CD4-positive, alpha-beta T cell treated with Interferon alpha-2 for 1 hour (primary cell): Measurements from ENCODE around the gene PLXNB2.
"Not testable (repeated sequence)": the region's sequence is repeated elsewhere in the genome, so short reads cannot be mapped to it uniquely, and the experiment has no call there.

Experiments
- DNase-seq, 2 donors: peaks; one replicate each; pipeline ENCODE4 v3.0.0-alpha.2; 2020 to 2022

PLXNB2 gene

DNA sequence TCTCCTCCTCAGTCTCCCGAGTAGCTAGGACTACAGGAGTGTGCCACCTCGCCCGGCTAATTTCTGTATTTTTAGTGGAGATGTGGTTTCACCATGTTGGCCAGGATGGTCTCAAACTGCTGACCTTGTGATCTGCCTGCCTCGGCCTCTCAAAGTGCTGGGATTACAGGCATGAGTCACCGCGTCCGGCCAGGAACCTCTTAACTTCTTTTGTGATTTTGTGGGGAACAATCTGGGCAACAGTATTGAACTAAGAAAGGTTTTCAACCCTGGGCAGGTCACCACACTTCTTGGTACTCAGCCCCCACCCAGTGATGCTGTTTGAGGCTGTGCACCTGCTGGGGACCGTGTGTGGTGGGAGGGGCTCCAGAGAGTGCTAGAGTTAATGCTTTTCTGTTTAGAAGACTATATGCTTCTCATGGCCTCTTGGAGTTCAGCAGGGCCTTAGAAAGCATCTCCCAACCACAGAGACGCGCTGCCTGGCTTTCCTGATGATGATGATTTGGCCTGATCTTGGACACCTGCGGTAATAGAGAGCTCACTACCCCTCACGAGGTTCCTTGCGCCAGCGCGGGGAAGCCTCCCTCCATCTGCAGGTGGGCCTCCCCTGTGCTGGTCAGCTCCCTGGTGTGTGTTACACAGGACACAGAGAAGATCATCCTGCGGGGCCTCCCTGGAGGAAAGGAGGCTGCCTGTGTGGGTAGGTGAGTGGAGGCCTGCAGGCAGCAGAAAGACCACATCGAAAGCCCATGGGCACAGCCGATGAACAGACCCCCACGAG, 18.2 kb upstream of the PLXNB2 start:
- DNase-seq = no peak

DNA sequence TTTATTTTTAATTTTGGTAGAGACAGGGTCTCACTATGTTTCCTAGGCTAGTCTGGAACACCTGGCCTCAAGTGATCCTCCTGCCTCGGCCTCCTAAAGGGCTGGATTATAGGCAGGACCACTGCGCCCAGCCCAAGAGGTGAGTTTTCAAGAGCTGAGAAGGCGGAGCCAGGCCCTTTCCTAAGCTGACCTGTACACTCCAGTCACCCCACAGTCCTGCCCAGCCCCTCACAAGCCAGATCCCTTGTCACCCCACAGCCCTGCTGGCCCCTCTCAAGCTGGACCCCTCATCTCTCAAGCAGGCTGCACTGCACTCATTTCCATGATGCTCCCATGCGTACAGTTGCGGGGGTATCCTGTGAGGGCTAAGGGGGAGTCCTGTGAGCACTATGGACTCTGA, 16.5 kb upstream of the PLXNB2 start:
- DNase-seq = no peak

DNA sequence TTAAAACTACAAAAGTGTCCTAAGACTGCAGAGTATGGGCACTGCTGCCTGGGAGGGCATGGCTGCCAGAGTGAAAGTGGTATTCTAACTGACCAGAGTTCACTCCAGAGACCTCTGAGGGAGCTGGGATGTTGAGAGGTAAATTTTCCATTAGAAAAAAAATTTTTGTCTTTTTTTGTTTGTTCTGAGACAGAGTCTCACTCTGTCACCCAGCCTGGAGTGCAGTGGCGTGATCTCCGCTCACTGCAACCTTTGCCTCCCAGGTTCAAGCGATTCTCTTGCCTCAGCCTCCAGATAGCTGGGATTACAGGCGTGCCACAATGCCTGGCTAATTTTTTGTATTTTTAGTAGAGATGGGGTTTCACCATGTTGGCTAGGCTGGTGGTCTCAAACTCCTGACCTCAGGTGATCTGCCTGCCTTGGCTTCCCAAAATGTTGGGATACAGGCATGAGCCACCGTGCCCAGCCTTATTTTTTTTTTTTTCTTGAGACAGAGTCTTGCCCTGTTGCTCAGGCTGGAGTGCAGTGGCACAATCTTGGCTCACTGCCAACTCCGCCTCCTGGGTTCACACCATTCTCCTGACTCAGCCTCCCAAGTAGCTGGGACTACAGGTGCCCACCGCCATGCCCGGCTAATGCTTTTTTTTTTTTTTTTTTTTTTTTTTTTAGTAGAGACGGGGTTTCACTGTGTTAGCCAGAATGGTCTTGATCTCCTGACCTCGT, 15.1 kb upstream of the PLXNB2 start:
- not testable (repeated sequence) for DNase-seq

DNA sequence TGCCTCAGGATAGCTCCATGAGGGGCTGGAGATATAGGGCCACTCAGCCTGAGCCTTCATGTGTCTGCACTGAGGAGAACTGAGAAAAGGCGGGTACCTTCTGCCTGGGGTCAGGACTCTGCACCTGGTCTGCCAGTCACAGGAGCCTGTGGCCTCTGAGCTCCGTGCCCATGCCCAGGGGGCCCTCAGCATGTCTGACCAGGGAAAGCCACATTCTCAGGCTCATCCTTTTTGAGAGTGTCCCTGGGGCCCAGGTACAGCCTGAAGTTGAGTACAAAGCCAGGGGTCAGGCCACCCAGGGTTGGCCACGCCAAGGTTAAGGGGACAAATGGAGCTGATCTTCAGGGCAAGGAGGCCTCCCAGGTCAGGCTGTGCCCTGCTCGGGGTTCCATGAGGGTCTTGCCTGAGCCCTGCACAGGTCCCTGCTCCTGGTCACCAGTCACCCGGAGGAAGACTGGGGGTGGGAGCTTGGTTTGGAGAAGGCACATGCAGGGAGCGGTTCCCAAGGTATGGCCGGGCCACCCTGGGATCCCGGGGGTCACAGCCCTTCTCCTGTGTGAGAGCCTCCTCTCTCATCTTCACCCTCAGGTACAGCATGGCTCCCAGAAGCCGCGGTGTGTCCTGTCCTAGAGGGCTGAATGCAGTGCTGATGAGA, 13.4 kb upstream of the PLXNB2 start:
- DNase-seq = no peak

DNA sequence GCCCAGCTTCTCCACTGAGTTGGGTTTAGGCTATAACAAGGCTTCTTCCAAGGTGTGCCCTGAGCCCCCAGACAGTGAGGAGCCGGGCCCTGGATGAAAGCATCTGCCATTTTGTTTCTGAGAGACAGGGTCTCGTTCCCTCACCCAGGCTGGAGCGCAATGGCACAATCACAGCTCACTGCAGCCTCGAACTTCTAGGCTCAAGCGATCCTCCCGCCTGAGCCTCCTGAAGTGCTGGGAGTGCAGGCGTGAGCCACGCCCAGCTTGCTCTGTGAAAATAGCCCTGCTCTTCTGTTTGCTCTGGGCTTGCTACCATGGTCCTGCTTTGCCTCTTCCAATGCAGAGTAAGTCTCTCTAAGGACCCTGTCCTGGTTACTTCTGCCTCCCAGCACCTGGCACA, 12.7 kb upstream of the PLXNB2 start:
- DNase-seq = no peak

DNA sequence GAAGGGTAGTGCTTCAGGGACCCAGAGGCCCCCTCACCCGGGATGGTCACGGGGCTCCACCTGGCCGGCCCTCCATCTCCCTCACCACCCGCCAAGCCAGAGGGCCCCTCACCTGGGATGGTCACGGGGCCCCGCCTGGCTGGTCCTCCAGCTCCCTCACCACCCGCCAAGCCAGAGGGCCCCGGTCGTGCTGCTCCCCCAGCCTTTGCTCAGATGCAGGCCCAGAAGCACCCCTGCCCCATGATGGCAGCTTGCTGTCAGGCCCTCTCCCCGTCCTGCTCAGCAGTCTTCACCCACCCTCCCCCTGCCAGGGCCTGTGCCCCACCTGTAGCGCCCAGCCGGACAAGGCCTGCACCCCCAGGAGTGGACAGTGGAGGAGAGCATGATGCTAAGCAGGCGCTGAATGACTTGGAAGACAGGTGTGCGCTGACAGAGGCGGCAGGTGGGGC, 12.1 kb upstream of the PLXNB2 start:
- no peak for DNase-seq

DNA sequence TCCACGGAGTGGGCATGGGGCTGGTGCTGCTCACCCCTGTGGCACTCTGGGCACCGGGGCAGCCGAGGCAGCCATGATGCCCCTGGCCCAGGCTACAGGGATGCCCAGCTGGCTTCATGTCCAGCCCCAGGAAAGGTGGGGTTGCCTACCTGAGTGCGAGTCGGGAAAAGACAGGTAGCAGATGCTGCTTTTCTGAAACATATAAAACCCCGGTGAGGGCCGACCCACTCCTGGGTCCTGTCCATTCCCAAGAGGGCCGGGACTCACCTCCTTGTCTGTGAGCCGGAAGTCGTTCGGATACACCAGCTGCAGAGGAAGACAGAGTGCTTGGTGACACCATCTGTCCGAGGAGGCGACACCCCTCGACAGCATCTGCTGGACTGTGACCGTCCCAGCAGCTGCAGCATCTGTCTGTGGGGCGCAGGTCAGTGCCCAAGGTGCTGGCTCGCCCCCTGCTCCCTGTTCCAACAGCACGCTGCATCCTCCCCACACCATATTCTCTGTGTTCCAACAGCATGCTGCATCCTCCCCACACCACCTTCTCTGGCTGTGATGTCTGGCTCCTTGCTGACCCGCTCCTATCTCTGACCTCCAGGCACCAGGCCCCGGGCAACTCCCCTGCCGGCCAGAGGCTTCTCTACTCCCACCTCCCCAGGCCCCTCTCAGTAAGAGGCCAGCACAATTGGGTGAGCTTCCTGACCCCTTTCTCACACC, 11.4 kb upstream of the PLXNB2 start:
- no peak for DNase-seq

DNA sequence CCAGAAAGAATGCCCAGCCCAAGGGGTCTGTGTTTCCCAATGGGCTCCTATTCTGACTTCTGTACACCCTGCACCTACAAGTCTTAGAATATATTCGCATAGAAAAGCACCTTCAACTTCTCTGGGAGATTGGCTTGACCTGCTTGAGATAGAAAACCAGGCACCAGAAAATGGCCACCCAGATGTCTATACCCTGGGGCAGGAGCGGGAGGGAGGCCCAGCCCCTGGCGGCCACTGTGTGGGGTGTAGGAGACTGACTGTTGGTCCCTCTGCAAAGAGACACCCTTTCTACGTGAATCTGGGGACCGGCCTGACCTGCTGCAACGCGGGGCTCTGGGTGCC, 10.9 kb upstream of the PLXNB2 start:
- DNase-seq = no peak

DNA sequence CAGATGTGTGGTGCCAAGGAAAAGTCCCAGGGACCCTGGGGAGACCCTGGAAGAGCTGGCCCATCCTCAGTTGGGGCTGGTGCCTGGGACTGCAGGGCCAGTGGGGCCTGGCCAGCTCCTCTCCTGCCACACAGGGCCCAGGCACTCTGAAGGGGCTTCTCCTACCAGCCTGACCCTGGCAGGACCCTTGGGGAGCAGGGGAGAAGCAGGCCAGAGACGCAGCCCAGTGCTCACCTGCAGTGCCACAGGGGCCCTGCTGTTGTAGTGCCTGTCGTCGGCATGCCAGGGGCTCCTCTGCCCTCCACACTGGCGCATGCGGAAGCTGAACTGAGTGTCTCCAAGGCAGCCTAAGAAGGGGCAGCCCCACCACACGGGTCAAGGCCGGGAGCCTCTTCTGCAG, 10.2 kb upstream of the PLXNB2 start:
- no peak for DNase-seq

DNA sequence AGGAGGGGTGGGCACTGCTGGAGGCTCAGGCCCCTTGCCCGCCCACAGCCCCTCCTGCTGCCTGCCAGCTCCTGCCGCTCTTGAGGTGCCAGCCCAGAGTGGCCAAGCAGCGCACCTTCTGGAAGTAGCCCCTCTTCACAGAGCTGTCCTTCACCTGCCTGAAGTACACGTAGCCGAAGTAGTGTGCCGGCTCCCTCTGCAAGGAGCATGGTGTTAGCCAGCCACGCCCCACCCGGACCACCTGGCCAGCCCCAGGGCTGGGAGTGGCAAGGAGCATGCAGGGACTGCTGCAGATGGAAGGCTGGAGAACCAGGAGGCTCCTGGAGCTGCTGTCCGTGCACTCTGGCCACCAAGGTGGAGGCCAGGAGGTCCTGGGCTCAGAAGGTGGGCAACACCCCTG, 9.7 kb upstream of the PLXNB2 start:
- DNase-seq = no peak

DNA sequence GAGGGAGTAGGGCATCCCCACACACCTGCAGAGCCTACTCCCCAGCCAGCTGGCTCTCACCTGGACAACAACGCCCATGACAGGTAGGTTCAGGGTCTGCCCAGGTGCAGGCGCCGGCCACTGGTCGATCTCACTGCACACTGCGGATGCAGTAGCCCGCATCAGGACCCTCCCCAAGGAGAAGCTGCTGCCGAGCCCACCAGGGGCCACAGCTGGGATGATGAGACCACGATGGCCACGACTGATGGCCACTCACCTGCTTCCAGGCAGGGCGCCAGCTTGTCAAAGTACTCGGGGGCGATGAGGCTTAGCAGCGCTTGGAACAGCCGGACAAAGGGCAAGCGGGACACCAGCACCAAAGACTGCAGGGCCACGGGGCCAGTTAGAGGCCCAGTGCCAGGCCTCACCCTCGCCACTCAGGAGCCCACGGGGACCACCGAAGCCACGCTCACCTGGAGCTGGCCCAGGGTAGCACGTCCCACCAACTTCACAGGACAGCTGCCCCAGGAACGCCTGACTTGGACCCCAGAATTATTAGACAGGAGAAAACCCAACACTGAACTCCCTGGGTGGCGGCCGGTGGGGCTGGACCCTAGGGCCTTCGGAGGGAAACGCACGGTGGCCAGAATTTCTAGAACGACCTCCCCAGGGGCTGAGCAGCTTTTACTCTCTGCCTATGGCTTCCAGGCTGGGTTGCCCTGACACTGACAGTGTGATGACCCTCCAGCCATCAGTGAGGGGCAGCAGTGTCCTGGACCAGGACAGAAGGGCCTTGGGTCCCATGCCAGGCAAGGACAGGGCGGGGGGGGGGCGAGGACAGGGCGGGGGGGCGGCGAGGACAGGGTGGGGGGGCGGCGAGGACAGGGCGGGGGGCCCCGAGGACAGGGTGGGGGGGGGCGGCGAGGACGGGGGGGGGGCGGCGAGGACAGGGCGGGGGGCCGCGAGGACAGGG, 8.9 kb upstream of the PLXNB2 start:
- DNase-seq = no peak

DNA sequence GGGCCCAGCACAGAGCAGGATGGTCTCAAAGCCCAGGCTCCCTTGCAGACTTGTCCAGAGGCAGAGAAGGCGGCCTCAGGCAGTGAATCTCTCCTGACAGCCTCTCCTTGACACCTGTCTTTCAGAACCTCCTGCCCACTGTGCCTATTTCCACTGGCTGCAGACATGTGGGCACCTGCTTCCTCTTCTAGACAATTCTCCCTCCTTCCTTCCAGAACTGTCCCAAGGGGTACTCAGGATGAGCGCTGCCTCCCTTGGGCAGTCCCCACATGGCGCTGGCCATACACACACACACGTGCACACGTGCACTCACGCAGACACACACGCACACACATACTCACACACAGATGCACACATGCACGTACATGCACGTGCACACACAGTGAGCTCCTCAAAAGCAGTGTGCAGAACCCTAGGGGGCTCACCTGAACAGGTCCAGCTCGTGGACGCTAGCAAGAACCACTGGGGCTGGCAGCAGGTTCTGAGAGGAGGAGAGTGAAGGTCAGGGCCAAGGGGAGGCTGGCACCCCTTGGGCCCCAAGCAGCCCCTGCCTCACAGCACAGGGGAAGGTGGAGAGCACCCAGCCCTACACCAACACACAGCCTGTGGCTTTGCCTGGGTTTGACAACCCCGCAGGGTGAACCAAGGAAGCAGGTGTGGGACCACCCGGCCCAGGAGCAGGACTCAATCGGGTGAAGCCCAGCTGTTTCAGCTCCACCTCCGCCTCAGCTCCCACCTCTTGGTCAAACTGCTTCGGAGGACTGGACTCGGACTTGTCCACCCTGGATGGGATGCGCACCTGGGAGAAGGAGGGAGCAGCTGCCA, 8.1 kb upstream of the PLXNB2 start:
- DNase-seq = no peak

DNA sequence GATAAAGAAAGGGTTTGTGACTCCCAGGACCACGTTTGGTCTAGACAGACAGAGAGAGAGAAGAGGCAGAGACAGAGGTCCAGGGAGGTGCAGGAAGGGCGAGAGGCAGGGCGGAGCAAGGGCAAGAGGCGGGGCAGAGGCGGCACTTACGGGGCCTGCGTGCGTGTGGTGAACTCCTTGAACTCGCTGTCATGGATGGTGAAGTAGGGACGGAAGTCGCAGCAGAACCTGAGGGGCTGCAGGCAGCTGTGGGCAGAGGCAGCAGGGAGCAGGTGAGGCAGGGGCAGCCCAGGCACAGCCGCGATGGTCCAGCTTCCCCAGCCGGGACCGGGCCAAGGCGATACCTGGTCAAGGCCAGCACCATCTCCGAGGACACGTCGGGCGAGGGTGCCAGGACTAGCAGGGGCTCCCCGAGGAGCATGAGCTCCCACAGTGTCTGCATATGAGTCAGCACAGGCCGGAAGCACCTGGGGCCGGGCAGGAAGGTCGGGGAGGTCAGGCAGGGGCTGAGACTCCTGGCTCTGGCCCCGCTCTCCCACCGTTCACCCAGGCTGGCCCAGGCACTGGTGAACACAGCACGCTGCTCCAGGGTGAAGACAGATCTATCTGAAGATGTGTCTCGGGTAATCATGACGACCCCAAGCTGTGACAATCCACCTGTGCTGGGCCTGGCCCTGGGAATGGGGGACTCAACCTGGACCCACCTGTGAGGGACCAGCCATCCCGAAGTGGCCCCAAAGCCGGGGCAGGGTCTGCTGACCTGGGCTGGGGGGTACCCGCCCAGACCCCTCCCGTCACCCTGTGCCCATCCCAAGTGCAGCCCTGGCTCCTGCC, 7.2 kb upstream of the PLXNB2 start:
- peak; percentile 76 for DNase-seq

DNA sequence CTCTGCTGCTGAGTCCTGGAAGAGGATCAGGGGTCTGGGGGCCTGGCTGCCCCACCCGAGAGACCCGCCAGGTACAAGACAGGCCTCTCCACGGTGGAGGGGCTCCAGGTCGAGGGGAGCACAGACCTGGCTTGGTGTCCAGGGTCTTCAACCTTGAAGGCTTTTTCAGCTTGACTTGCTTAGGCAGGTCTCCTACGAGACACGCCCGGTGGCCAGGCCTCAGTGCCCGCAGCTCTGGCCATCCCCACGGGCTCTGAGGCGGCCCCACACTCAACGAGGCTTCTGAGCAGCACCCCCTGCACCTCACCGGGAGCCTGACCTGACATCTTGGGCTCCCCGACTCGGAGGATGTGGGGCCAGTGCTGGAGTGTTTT, 6.6 kb upstream of the PLXNB2 start:
- DNase-seq = no peak

DNA sequence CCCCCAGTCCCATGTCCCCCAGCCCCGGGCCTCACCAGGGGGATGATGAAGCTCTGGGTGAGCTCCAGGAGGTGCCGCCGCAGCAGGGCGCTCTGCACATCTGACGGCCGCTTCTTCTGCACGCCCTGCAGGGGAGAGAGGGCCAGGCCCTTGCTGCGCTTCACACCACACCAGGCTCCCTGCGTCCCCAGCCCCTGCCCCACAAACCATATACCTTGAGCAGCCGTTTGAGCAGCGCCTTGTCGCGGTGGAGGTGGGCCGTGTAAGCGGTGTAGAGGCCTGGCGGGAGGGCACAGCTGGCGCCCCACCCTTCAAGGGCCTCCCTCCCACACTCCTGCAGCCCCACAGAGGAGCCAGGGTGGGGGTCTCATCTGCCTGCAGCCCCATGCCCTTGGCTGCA, 6.2 kb upstream of the PLXNB2 start:
- no peak for DNase-seq

DNA sequence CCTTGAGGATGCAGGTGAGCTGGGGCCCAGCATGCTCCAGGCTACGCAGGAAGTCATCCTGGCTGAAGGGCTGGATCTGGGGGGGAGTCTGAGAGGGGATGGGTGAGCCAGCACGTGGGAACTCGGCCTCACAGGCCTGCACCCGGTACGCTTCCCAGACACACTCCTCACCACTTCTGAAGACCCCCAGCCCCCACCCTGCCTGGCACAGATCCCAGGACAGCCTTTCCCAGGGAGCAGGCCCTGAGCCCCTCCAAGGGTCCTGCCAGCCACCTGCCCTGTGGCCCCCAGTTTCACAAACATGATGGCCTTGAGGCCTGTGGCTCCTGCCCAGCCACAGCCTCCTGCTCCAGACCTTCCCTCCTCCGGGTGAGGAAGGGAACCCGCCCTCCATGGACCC, 5.6 kb upstream of the PLXNB2 start:
- no peak for DNase-seq

DNA sequence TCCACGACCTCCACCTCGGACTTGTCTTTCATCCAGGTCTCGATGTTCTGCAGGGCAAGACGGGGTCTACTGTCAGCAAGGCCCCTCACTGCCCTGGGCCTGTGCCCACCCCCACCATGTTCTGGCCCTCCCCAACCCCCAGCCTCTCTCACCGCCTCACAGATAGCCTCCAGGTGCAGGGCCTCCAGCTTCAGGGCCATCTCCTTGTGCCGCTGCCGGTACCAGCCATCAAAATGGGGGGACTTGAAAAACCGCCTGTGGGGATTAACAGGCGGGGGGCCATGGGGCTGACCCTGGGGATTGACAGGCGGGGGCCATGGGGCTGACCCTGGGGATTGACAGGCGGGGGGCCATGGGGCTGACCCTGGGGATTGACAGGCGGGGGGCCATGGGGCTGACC, 4.9 kb upstream of the PLXNB2 start:
- no peak for DNase-seq

DNA sequence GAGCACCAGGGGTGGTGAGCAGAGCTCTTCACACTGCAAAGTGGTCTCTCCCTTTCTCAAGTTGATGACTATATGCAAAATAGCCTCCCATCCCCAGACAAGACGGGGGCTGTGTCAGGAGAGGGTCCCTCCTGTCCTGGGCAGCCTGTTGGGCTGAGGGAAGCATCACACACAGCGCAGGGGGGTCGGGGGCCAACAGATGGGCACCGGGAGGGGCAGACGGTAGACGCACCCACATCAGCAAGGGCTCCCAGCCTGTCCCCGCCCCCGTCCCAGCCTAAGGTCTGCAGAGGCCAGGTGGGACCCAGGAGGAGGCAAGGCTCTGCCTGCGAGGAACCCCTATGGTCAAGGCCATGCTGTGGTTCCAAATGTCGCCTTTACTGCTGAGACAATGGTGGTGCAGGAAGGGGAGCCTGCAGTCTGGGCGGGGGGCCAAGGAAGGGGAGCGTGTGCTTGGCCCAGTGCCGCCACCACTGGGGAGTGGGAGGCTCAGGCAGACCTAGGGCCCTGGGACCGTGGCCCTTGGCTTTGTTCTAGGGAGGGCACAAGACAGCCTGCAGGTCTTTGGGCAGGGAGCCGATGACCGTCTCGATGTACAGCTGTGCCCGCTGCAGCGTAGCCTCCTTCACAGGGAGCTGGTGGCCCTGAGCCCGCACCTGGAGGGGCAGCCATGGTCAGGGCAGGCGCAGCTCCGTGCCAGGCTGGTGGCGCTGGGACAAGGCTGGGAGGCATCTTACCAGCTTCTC, 4.3 kb upstream of the PLXNB2 start:
- DNase-seq = no peak

DNA sequence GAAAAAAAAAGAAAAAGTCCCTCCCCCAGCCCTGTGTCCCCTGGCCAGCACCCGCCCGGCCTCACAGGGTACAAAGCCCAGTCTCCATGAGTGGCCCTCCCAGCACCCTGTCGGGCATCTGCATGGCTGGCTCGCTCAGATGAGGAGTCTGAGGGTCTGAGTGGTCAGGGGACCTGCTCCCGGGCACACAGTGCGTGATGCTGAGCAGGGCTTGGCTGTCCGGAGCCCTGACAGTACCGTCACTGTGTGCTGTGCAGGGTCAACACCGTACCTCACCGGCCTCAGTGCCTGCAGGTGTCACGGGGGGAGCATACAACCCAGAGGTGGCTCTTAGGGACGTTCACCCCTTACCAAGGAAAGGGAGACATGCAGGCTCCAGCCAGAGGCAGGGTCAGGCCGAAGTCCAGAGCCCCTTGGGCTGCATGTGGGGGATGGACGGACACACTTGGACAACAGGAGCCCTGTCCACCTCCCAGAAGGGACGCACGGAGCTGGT, 3.6 kb upstream of the PLXNB2 start:
- no peak for DNase-seq
